SK-N-SH (cell line): ENCODE measurements around the gene CARS2.

Experiments
- CTCF ChIP-seq: fragments of 200-600 bp; sonication (generic); IDR thresholded peaks from 2 replicates; pipeline ENCODE4 v1.6.1; 2017; ENCODE audit warnings: antibody characterized with exemption, mild to moderate bottlenecking, moderate library complexity
- FOSL2 ChIP-seq: IDR thresholded peaks from 2 replicates; pipeline ENCODE4 v1.4.0; 2012; ENCODE audit warnings: low read depth, mild to moderate bottlenecking, moderate library complexity, borderline replicate concordance
- MEF2A ChIP-seq: IDR thresholded peaks from 2 replicates; pipeline ENCODE4 v1.4.0; 2012; ENCODE audit warnings: low read depth, borderline replicate concordance
- NRF1 ChIP-seq: IDR thresholded peaks from 2 replicates; pipeline ENCODE4 v1.6.1; 2012; ENCODE audit warnings: low read depth, mild to moderate bottlenecking, low read length
- POLR2AphosphoS5 ChIP-seq: IDR thresholded peaks from 2 replicates; pipeline ENCODE4 v1.6.1; 2012; ENCODE audit warnings: low read depth, low read length
- REST ChIP-seq: IDR thresholded peaks from 2 replicates; pipeline ENCODE4 v1.6.1; 2012; ENCODE audit warnings: mild to moderate bottlenecking, low read depth, low read length, moderate library complexity
- RFX5 ChIP-seq: IDR thresholded peaks from 2 replicates; pipeline ENCODE4 v1.6.1; 2012; ENCODE audit warnings: mild to moderate bottlenecking, improper control_type of control experiment, low read length
- SIN3A ChIP-seq: IDR thresholded peaks from 2 replicates; pipeline ENCODE4 v1.6.1; 2012; ENCODE audit warnings: low read depth, mild to moderate bottlenecking, low read length, moderate library complexity, borderline replicate concordance
- SMC3 ChIP-seq: IDR thresholded peaks from 2 replicates; pipeline ENCODE4 v1.6.1; 2012; ENCODE audit warnings: low read depth, low read length, improper control_type of control experiment
- TAF1 ChIP-seq: IDR thresholded peaks from 2 replicates; pipeline ENCODE4 v1.6.1; 2012; ENCODE audit warnings: low read depth, mild to moderate bottlenecking, low read length, moderate library complexity, borderline replicate concordance
- YY1 ChIP-seq: IDR thresholded peaks from 2 replicates; pipeline ENCODE4 v1.4.0; 2012; ENCODE audit warnings: low read depth, mild to moderate bottlenecking

- no peak for TF ChIP-seq NRF1
- no peak for TF ChIP-seq MEF2A
- no peak for TF ChIP-seq SIN3A
- TF ChIP-seq SMC3 = no peak
- no peak for TF ChIP-seq CTCF
- TF ChIP-seq FOSL2 = no peak
- TF ChIP-seq YY1 = no peak
- no peak for TF ChIP-seq POLR2AphosphoS5
- no peak for TF ChIP-seq RFX5
- no peak for TF ChIP-seq TAF1
- no peak for TF ChIP-seq REST
These were observed 56.4 kb downstream of the CARS2 start for GRCh38 chr13:110649551-110649950.
